Measurements from ENCODE around the gene B4GALT1.

DNA sequence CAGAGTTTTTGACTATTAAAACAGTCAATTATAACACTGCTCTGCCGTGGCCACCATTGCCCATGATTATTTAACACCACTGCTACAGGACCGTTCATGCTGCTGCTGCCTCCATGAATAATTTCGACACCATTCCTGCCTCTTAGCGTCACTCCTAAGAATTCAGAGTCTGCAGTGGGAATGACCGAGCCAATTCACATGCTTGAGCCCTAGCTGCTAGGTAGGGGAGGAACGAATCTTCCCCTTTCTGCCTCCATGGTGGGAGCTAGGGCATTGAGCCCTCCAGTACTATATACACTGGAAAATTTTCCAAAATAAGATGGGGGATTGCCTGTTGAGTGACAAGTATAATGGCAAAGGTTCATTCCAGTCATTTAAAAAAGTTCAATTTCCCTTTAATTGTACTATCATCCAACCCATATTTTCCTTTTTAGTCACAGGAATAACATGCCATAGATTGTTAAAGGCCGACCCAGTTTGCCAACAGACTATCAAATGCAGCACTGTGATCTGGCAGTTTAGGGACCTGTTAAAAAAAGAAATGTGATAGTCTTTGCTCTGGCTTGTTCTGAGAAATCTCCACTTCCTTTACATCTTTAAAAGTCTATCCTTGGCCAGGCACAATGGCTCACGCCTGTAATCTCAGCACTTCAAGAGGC lies 13.5 kb upstream of the B4GALT1 start:
- TF ChIP-seq, protein P1, sequence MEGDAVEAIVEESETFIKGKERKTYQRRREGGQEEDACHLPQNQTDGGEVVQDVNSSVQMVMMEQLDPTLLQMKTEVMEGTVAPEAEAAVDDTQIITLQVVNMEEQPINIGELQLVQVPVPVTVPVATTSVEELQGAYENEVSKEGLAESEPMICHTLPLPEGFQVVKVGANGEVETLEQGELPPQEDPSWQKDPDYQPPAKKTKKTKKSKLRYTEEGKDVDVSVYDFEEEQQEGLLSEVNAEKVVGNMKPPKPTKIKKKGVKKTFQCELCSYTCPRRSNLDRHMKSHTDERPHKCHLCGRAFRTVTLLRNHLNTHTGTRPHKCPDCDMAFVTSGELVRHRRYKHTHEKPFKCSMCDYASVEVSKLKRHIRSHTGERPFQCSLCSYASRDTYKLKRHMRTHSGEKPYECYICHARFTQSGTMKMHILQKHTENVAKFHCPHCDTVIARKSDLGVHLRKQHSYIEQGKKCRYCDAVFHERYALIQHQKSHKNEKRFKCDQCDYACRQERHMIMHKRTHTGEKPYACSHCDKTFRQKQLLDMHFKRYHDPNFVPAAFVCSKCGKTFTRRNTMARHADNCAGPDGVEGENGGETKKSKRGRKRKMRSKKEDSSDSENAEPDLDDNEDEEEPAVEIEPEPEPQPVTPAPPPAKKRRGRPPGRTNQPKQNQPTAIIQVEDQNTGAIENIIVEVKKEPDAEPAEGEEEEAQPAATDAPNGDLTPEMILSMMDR (IDR thresholded peaks at IDR 0.05) = no peak
- TF ChIP-seq POLR2A (IDR thresholded peaks at IDR 0.05) = no peak
